CD4-positive, alpha-beta T cell treated with Interleukin-12 subunit alpha and Interleukin-12 subunit beta, for 1 hour (primary cell): ENCODE data around the gene RC3H2.

ENCODE experiments used
- DNase-seq: peaks from one replicate; pipeline ENCODE4 v3.0.0-alpha.2; 2020

The RC3H2 gene

GRCh38 chr9:122797316-122798063, 107.7 kb downstream of the RC3H2 start:
- no peak for DNase-seq
